ENCODE measurements around the gene ACAD9. TPM values are rescaled to one million over a fixed set of nuclear protein-coding genes. Genes with fewer than 3 reads are reported as not detected.

Gene ACAD9
- total RNA-seq, 4 donors from 2014 or later: 32.4 to 44.0 (median 38.7) TPM

- 84 to 86% methylated on average over 5 to 7 of the region's 15 CpGs for WGBS, 2 donors (ENCODE audit: low coverage in 1 of 2)
- Histone ChIP-seq H3K4me1 (peaks cover 0 to 20% (median 3%) of the 10 kb centered on the region in 3 donors), H3K27ac (no peak overlapping the region), H3K4me3 (no peak overlapping the region), H3K9me3 (no peaks in the 10 kb centered on the region), H3K36me3 (no peaks in the 10 kb centered on the region), H3K27me3 (no peaks in the 10 kb centered on the region)
- no peak for TF ChIP-seq POLR2A (IDR thresholded peaks at IDR 0.05)
- TF ChIP-seq CTCF (IDR thresholded peaks at IDR 0.05): no peak
- TF ChIP-seq POLR2AphosphoS5 (IDR thresholded peaks at IDR 0.05): no peak
- TF ChIP-seq EP300 (IDR thresholded peaks at IDR 0.05): no peak
- ATAC-seq: no peak
Measured at GRCh38 chr3:128847666-128848370, 31.6 kb upstream of the ACAD9 start.

- TF ChIP-seq EP300 (IDR thresholded peaks at IDR 0.05) (no peak), POLR2AphosphoS5 (IDR thresholded peaks at IDR 0.05) (no peak)
- no peak for ATAC-seq
- WGBS, 2 donors (ENCODE audit: low coverage in 1 of 2): 92% methylated on average over 10 of the region's 13 CpGs; no CpG with 5 or more reads in 1 of the 2 donors
- peaks cover 0 to 20% (median 3%) of the 10 kb centered on the region in 3 donors for H3K4me1 ChIP-seq
- H3K27me3 ChIP-seq: no peaks in the 10 kb centered on the region
- H3K9me3 ChIP-seq: peaks cover 0 to 2% (median 0%) of the 10 kb centered on the region in 3 donors
- no peak overlapping the region for H3K4me3 ChIP-seq
- no peak overlapping the region for H3K27ac ChIP-seq
- no peaks in the 10 kb centered on the region for H3K36me3 ChIP-seq
Measured at GRCh38 chr3:128848936-128849335, 30.5 kb upstream of the ACAD9 start.

GRCh38 chr3:128849911-128850455 lies 29.4 kb upstream of the ACAD9 start:
- TF ChIP-seq POLR2A (IDR thresholded peaks at IDR 0.05) (no peak), CTCF (IDR thresholded peaks at IDR 0.05) (no peak), POLR2AphosphoS5 (IDR thresholded peaks at IDR 0.05) (no peak), EP300 (IDR thresholded peaks at IDR 0.05) (no peak)
- Histone ChIP-seq H3K4me1 (peaks cover 0 to 18% (median 3%) of the 10 kb centered on the region in 3 donors), H3K27ac (no peak overlapping the region), H3K4me3 (no peak overlapping the region), H3K9me3 (peaks cover 0 to 10% (median 0%) of the 10 kb centered on the region in 3 donors), H3K36me3 (no peaks in the 10 kb centered on the region), H3K27me3 (no peaks in the 10 kb centered on the region)
- no peak for ATAC-seq
- WGBS, 2 donors (ENCODE audit: low coverage in 1 of 2): 90 to 92% methylated on average over 2 of the region's 11 CpGs

- no peak for ATAC-seq
- H3K27ac ChIP-seq: no peak overlapping the region
- no peaks in the 10 kb centered on the region for H3K27me3 ChIP-seq
- TF ChIP-seq EP300 (IDR thresholded peaks at IDR 0.05) (no peak), POLR2A (IDR thresholded peaks at IDR 0.05) (no peak), CTCF (IDR thresholded peaks at IDR 0.05) (no peak), POLR2AphosphoS5 (IDR thresholded peaks at IDR 0.05) (no peak)
- 92% methylated on average over 9 of the region's 9 CpGs; no CpG with 5 or more reads in 1 of the 2 donors for WGBS, 2 donors (ENCODE audit: low coverage in 1 of 2)
- no peak overlapping the region for H3K4me3 ChIP-seq
- peaks cover 0 to 12% (median 3%) of the 10 kb centered on the region in 3 donors for H3K4me1 ChIP-seq
- peaks cover 0 to 10% (median 0%) of the 10 kb centered on the region in 3 donors for H3K9me3 ChIP-seq
- H3K36me3 ChIP-seq: no peaks in the 10 kb centered on the region
Measured at GRCh38 chr3:128850544-128850943, 28.9 kb upstream of the ACAD9 start.

- H3K4me1 ChIP-seq: peaks cover 0 to 2% (median 0%) of the 10 kb centered on the region in 3 donors
- no peaks in the 10 kb centered on the region for H3K27me3 ChIP-seq
- no peaks in the 10 kb centered on the region for H3K36me3 ChIP-seq
- H3K4me3 ChIP-seq: no peak overlapping the region
- no CpG with 5 or more reads among the region's 4 CpGs for WGBS, 2 donors (ENCODE audit: low coverage in 1 of 2)
- H3K9me3 ChIP-seq: peaks cover 0 to 10% (median 0%) of the 10 kb centered on the region in 3 donors
- H3K27ac ChIP-seq: no peak overlapping the region
- no peak for TF ChIP-seq CTCF (IDR thresholded peaks at IDR 0.05)
- TF ChIP-seq EP300 (IDR thresholded peaks at IDR 0.05): no peak
- no peak for TF ChIP-seq POLR2A (IDR thresholded peaks at IDR 0.05)
- no peak for TF ChIP-seq POLR2AphosphoS5 (IDR thresholded peaks at IDR 0.05)
- no peak for ATAC-seq
Measured at GRCh38 chr3:128851601-128852000, 27.8 kb upstream of the ACAD9 start.
